Panc1 (cell line): ENCODE measurements around the gene IGLON5. TPM values are rescaled to one million over a fixed set of nuclear protein-coding genes. Genes with fewer than 3 reads are reported as not detected.

ENCODE experiments used
- ATAC-seq: fragments of 200-7000 bp; cut with Tn5 transposase; 2 replicates; pipeline ENCODE4 v1.9.1; 2020; ENCODE audit warnings: mild to moderate bottlenecking, moderate library complexity
- BruUV-seq: library from RNA; stranded (reverse); fragments of 400-500 nt; replicated peaks from 2 replicates; lab custom pipeline; 2021; lab: Mats Ljungman, UMichigan
- CTCF ChIA-PET: fragments of 300-600 bp; sonication (Branson Sonifier 250); formaldehyde crosslinking; loops from one replicate; lab custom pipeline; 2022; ENCODE audit warnings: antibody characterized with exemption; lab: Charles Lee
- POLR2A ChIA-PET: fragments of 300-600 bp; sonication (Branson Sonifier 250); formaldehyde crosslinking; loops from one replicate; lab custom pipeline; 2022; ENCODE audit warnings: antibody characterized with exemption; lab: Charles Lee
- DNase-seq: peaks from one replicate; pipeline ENCODE4 v3.0.0-alpha.2; 2010; ENCODE audit warnings: low read depth, low spot score
- H3K27ac ChIP-seq: 2 replicates; pipeline ENCODE4 v1.5.1; 2011; ENCODE audit warnings: mild to moderate bottlenecking, low read length, inconsistent platforms
- H3K27me3 ChIP-seq: fragments of 200-500 bp; sonication (Bioruptor generic); 2 replicates; pipeline ENCODE4 v1.6.0; 2014; ENCODE audit warnings: low read length, inconsistent platforms; ENCODE audit not compliant: control insufficient read depth, insufficient read depth
- H3K36me3 ChIP-seq: fragments of 200-500 bp; sonication (Bioruptor generic); 2 replicates; pipeline ENCODE4 v1.5.1; 2014; ENCODE audit warnings: inconsistent platforms, mild to moderate bottlenecking, low read length, moderate library complexity; ENCODE audit not compliant: control insufficient read depth, insufficient read depth
- H3K4me1 ChIP-seq: 2 replicates; pipeline ENCODE4 v1.5.1; 2011; ENCODE audit warnings: inconsistent platforms, mild to moderate bottlenecking, low read length, moderate library complexity; ENCODE audit not compliant: control insufficient read depth, insufficient read depth
- H3K4me3 ChIP-seq, 2 experiments: 2 replicates each; pipeline ENCODE4 v1.5.1; 2011 to 2012; ENCODE audit warnings: low read depth in 2 of 2, low read length in 2 of 2, mild to moderate bottlenecking in 2 of 2, inconsistent platforms in 1 of 2, moderate library complexity in 1 of 2
- H3K9me3 ChIP-seq: fragments of 200-500 bp; sonication (Bioruptor generic); 2 replicates; pipeline ENCODE4 v1.5.1; 2014; ENCODE audit warnings: low read depth, mild to moderate bottlenecking, inconsistent platforms, low read length, moderate library complexity; ENCODE audit not compliant: control insufficient read depth, insufficient read depth
- CTCF ChIP-seq: fragments of 450-650 bp; IDR thresholded peaks from 2 replicates; pipeline ENCODE4 v1.5.1; 2017; ENCODE audit warnings: mild to moderate bottlenecking
- POLR2AphosphoS5 ChIP-seq: IDR thresholded peaks from 2 replicates; pipeline ENCODE4 v1.6.1; 2012; ENCODE audit warnings: mild to moderate bottlenecking, low read depth, low read length, moderate library complexity
- SIN3A ChIP-seq: IDR thresholded peaks from 2 replicates; pipeline ENCODE4 v1.6.1; 2012; ENCODE audit warnings: low read depth, mild to moderate bottlenecking, low read length, moderate library complexity, borderline replicate concordance; ENCODE audit not compliant: insufficient read depth
- TCF7L2 ChIP-seq: IDR thresholded peaks from 2 replicates; pipeline ENCODE4 v1.6.1; 2011; ENCODE audit warnings: mild to moderate bottlenecking, low read depth, low read length, inconsistent platforms
- in situ Hi-C: cut with HindIII; loops from 2 replicates; pipeline ENCODE4 v1.10.0; 2016; ENCODE audit warnings: low sequenced_read_pairs, low pct_unique_long_range_greater_than_20kb
- intact Hi-C: fragments of 100-400 bp; cut with micrococcal nuclease; formaldehyde crosslinking; loops from one replicate; pipeline ENCODE4 v1.10.0; 2022; ENCODE audit not compliant: unreplicated experiment
- total RNA-seq: library from RNA; stranded (reverse); gene quantifications from one replicate; pipeline ENCODE4 v1.2.1, GENCODE V29; 2021; ENCODE audit not compliant: unreplicated experiment
- TF ChIP-seq, protein P1 (sequence below), 2 experiments: IDR thresholded peaks; 2 replicates each; pipeline ENCODE4 v1.6.1; 2011 to 2012; ENCODE audit warnings: low read depth in 2 of 2, control low read depth in 1 of 2, low read length in 1 of 2, mild to moderate bottlenecking in 1 of 2, moderate library complexity in 1 of 2; ENCODE audit not compliant: insufficient read depth in 1 of 2

Gene IGLON5
- total RNA-seq, 1 experiment from 2014 or later = 0.13 TPM

DNA sequence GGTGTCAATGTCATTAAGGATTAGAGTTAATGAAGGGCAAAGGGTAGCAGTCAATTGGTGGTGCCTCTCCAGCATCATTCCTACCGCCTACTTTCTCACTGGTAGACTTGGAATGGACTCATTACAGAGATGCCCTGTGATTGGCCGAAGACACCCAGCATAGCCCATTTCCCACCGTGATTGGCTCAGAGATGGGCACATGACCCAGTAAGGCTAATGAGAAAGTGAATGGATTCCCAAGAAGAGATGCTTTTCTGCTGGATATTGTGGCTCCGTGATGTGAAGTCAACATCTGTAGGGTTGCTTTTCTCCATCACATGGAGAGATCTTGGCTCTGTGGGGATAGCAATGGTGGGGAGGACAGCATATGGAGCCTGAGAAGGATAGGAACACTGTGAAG lies 18.9 kb downstream of the IGLON5 start:
- Histone ChIP-seq H3K9me3 (no peaks in the 10 kb centered on the region), H3K4me1 (no peaks in the 10 kb centered on the region), H3K36me3 (no peaks in the 10 kb centered on the region), H3K27me3 (no peaks in the 10 kb centered on the region), H3K27ac (no peak overlapping the region), H3K4me3 (no peak overlapping the region)
- DNase-seq = no peak
- no peak for ATAC-seq
- TF ChIP-seq, protein P1, sequence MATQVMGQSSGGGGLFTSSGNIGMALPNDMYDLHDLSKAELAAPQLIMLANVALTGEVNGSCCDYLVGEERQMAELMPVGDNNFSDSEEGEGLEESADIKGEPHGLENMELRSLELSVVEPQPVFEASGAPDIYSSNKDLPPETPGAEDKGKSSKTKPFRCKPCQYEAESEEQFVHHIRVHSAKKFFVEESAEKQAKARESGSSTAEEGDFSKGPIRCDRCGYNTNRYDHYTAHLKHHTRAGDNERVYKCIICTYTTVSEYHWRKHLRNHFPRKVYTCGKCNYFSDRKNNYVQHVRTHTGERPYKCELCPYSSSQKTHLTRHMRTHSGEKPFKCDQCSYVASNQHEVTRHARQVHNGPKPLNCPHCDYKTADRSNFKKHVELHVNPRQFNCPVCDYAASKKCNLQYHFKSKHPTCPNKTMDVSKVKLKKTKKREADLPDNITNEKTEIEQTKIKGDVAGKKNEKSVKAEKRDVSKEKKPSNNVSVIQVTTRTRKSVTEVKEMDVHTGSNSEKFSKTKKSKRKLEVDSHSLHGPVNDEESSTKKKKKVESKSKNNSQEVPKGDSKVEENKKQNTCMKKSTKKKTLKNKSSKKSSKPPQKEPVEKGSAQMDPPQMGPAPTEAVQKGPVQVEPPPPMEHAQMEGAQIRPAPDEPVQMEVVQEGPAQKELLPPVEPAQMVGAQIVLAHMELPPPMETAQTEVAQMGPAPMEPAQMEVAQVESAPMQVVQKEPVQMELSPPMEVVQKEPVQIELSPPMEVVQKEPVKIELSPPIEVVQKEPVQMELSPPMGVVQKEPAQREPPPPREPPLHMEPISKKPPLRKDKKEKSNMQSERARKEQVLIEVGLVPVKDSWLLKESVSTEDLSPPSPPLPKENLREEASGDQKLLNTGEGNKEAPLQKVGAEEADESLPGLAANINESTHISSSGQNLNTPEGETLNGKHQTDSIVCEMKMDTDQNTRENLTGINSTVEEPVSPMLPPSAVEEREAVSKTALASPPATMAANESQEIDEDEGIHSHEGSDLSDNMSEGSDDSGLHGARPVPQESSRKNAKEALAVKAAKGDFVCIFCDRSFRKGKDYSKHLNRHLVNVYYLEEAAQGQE (IDR thresholded peaks at IDR 0.05; ENCODE audit: insufficient read depth in 1 of 2, low read depth in 2 of 2, low read length in 1 of 2) = no peak
- TF ChIP-seq CTCF (no peak), TCF7L2 (no peak), POLR2AphosphoS5 (no peak), SIN3A (no peak)
- no TSS peak for BruUV-seq
- ChIA-PET CTCF (no interaction called here), POLR2A (no interaction called here)
- in situ Hi-C loops = no loop called here
- intact Hi-C loops = loop anchor here (10.0 kb wide), 1 partner anchor 324 kb away; no protein-coding TSS in a partner anchor

DNA sequence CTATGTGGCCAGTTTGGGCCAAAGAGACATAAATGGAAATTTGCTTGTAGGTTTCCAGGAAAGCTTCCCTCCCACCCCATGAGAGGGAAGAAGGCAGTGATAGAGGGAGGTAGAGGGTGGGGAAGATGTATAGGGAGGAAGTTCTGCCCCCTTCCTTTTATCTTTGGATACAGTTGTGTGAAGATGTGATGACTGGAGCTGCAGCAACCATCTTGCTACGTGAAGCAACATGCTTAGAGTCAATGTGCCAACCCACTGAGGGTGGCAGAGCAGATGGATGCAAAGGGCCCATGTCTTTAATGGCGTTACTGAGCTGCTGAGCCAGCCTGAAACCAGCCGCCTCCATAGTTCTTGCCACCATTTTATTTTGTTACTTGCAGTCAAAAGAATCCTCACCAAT lies 19.7 kb downstream of the IGLON5 start:
- ATAC-seq (no peak), DNase-seq (no peak)
- Histone ChIP-seq H3K4me1 (no peaks in the 10 kb centered on the region), H3K27ac (no peak overlapping the region), H3K9me3 (no peaks in the 10 kb centered on the region), H3K27me3 (no peaks in the 10 kb centered on the region), H3K4me3 (no peak overlapping the region), H3K36me3 (no peaks in the 10 kb centered on the region)
- in situ Hi-C loops = no loop called here
- intact Hi-C loops = loop anchor here (10.0 kb wide), 1 partner anchor 324 kb away; no protein-coding TSS in a partner anchor
- no TSS peak for BruUV-seq
- ChIA-PET POLR2A (no interaction called here), CTCF (no interaction called here)
- TF ChIP-seq CTCF (no peak), POLR2AphosphoS5 (no peak), SIN3A (no peak), TCF7L2 (no peak)
- TF ChIP-seq, protein P1 (IDR thresholded peaks at IDR 0.05; ENCODE audit: insufficient read depth in 1 of 2, low read depth in 2 of 2, low read length in 1 of 2) = no peak
